AG04450 (cell line): ENCODE measurements around the gene PC. TPM values are rescaled to one million over a fixed set of nuclear protein-coding genes. Genes with fewer than 3 reads are reported as not detected.

Experiments
- CTCF ChIA-PET: fragments of 300-600, 350-600 bp; formaldehyde crosslinking; extraction: SDS; loops from one replicate; lab custom pipeline; 2022; ENCODE audit warnings: antibody characterized with exemption, inconsistent platforms; lab: Charles Lee
- POLR2A ChIA-PET: fragments of 350-600 bp; formaldehyde crosslinking; extraction: SDS; loops from one replicate; lab custom pipeline; 2021; ENCODE audit warnings: antibody characterized with exemption, inconsistent platforms; lab: Yijun Ruan, JAX
- DNase-seq: peaks from one replicate; pipeline ENCODE4 v3.0.0-alpha.2; 2011; ENCODE audit warnings: low read depth, low spot score
- H3K27ac ChIP-seq: one replicate; pipeline ENCODE4 v1.5.1; 2012; ENCODE audit warnings: low read depth, low read length, control low read depth
- H3K27me3 ChIP-seq: one replicate; pipeline ENCODE4 v1.6.0; 2012; ENCODE audit warnings: low read length; ENCODE audit not compliant: control insufficient read depth, insufficient read depth
- H3K4me3 ChIP-seq: 2 replicates; pipeline ENCODE4 v1.5.1; 2011; ENCODE audit warnings: mild to moderate bottlenecking, low read depth, low read length, control low read depth
- H3K9me3 ChIP-seq: 2 replicates; pipeline ENCODE4 v1.5.1; 2012; ENCODE audit warnings: low read length; ENCODE audit not compliant: control insufficient read depth, insufficient read depth
- CTCF ChIP-seq: IDR thresholded peaks from 2 replicates; pipeline ENCODE4 v1.5.1; 2011; ENCODE audit warnings: low read depth, low read length, control low read depth, inconsistent platforms
- polyA plus RNA-seq: library from polyadenylated mRNA; depleted of rRNA; stranded (reverse); fragments of >200 nt; gene quantifications from 2 replicates; pipeline ENCODE4 v1.2.3, GENCODE V29; 2011

The PC gene
- polyA plus RNA-seq, 1 experiment = 12.1 TPM

- peaks cover 17% of the 10 kb centered on the region for H3K9me3 ChIP-seq
- peaks cover 2% of the 10 kb centered on the region for H3K27me3 ChIP-seq
- no peak for DNase-seq
- POLR2A ChIA-PET = interaction anchor here (0.5 kb wide), 1 partner anchor 40 kb away, joined by 5 read pairs; no protein-coding TSS in a partner anchor
- TF ChIP-seq CTCF = no peak
- no peak overlapping the region for H3K27ac ChIP-seq
- CTCF ChIA-PET = no interaction called here
- no peak overlapping the region for H3K4me3 ChIP-seq
Observed at GRCh38 chr11:66983275-66983924, 25.2 kb upstream of the PC start.

GRCh38 chr11:66981976-66982578 is 23.9 kb upstream of the PC start:
- ChIA-PET POLR2A (interaction anchor here (0.5 kb wide), 1 partner anchor 146 kb away, joined by 3 read pairs; no protein-coding TSS in a partner anchor), CTCF (no interaction called here)
- H3K4me3 ChIP-seq = no peak overlapping the region
- DNase-seq = peak; percentile 65
- peaks cover 28% of the 10 kb centered on the region for H3K9me3 ChIP-seq
- peak overlapping the region; percentile 47 for H3K27ac ChIP-seq
- peaks cover 2% of the 10 kb centered on the region for H3K27me3 ChIP-seq
- TF ChIP-seq CTCF = no peak

- ChIA-PET CTCF (no interaction called here), POLR2A (no interaction called here)
- no peaks in the 10 kb centered on the region for H3K27me3 ChIP-seq
- no peak for TF ChIP-seq CTCF
- H3K9me3 ChIP-seq = peaks cover 31% of the 10 kb centered on the region
- no peak for DNase-seq
- H3K4me3 ChIP-seq = no peak overlapping the region
- H3K27ac ChIP-seq = no peak overlapping the region
Observed at GRCh38 chr11:66979336-66979980, 21.3 kb upstream of the PC start.

- H3K4me3 ChIP-seq = no peak overlapping the region
- ChIA-PET CTCF (no interaction called here), POLR2A (no interaction called here)
- H3K27ac ChIP-seq = no peak overlapping the region
- peaks cover 31% of the 10 kb centered on the region for H3K9me3 ChIP-seq
- no peaks in the 10 kb centered on the region for H3K27me3 ChIP-seq
- no peak for DNase-seq
- no peak for TF ChIP-seq CTCF
Observed at GRCh38 chr11:66978717-66979116, 20.5 kb upstream of the PC start.

GRCh38 chr11:66978229-66978628 is 20.0 kb upstream of the PC start:
- Histone ChIP-seq H3K4me3 (no peak overlapping the region), H3K27me3 (no peaks in the 10 kb centered on the region), H3K9me3 (peaks cover 31% of the 10 kb centered on the region), H3K27ac (no peak overlapping the region)
- ChIA-PET CTCF (interaction anchor here (0.6 kb wide), 1 partner anchor 39 kb away, joined by 3 read pairs; no protein-coding TSS in a partner anchor), POLR2A (no interaction called here)
- no peak for TF ChIP-seq CTCF
- no peak for DNase-seq
